Nephron (organoid): Measurements from ENCODE around the gene SH3RF3.

Experiments used
- H3K27ac Mint-ChIP-seq, 3 experiments: 2 replicates each; pipeline ENCODE4 v1.8.0; 2020; ENCODE audit warnings: mixed read lengths in 3 of 3, mild to moderate bottlenecking in 2 of 3, moderate library complexity in 1 of 3
- H3K27me3 Mint-ChIP-seq: 2 replicates; pipeline ENCODE4 v1.8.0; 2021; ENCODE audit warnings: low read depth, mild to moderate bottlenecking, moderate library complexity, mixed read lengths
- H3K36me3 Mint-ChIP-seq: 2 replicates; pipeline ENCODE4 v1.8.0; 2020; ENCODE audit warnings: low read depth, mixed read lengths
- H3K4me1 Mint-ChIP-seq: 2 replicates; pipeline ENCODE4 v1.8.0; 2020; ENCODE audit warnings: mixed read lengths
- H3K4me3 Mint-ChIP-seq, 3 experiments: 2 replicates each; pipeline ENCODE4 v1.8.0; 2020; ENCODE audit warnings: mild to moderate bottlenecking in 3 of 3, mixed read lengths in 3 of 3, moderate library complexity in 2 of 3
- H3K9me3 Mint-ChIP-seq: 2 replicates; pipeline ENCODE4 v1.8.0; 2020; ENCODE audit warnings: mixed read lengths
- TF ChIP-seq, protein P1 (sequence below), 3 experiments: fragments of 200-600 bp; sonication (generic); IDR thresholded peaks; one replicate each; pipeline ENCODE4 v1.5.0; 2021; ENCODE audit warnings: antibody characterized with exemption in 3 of 3; ENCODE audit not compliant: unreplicated experiment in 3 of 3

The SH3RF3 gene

DNA sequence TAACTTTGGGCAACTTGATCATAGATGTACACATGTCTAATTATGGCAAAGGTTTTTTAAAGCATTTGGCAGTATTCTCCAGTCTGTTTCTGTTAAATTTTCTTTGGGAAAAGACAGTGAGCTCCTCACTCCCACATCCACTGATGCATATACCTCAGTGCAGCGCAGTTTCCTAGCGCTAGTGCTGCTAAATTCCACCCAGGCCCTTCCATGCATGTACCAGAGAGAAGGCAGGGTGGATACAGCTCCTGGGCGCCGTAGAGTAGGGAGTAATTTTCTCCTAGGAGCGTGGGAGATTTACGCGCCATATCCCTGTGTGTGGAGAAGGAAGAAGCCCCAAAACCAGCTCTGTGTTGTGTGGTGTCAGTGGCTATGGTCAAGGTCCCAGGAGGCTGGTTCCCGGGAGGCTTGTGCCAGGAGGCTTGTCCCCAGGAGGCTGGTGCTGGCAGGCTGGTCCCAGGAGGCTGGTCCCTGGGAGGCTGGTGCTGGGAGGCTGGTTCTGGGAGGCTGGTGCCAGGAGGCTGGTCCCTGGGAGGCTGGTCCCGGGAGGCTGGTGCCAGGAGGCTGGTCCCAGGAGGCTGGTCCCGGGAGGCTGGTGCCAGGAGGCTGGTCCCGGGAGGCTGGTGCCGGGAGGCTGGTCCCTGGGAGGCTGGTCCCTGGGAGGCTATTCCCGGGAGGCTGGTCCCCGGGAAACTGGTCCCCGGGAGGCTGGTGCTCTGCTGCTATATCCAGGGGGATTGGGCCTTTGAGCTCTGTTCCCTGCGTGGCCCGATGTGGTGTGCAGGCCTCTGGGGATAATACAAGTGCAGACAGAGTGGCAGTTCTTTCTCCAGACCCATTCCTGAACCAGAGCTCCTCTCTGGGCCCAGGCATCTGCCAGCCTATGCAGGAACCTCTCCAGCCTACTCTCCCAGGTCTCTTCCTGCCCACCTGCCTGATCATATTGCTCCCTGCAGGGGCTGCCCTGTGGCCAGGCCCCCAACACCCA lies 323.6 kb downstream of the SH3RF3 start:
- TF ChIP-seq, protein P1, sequence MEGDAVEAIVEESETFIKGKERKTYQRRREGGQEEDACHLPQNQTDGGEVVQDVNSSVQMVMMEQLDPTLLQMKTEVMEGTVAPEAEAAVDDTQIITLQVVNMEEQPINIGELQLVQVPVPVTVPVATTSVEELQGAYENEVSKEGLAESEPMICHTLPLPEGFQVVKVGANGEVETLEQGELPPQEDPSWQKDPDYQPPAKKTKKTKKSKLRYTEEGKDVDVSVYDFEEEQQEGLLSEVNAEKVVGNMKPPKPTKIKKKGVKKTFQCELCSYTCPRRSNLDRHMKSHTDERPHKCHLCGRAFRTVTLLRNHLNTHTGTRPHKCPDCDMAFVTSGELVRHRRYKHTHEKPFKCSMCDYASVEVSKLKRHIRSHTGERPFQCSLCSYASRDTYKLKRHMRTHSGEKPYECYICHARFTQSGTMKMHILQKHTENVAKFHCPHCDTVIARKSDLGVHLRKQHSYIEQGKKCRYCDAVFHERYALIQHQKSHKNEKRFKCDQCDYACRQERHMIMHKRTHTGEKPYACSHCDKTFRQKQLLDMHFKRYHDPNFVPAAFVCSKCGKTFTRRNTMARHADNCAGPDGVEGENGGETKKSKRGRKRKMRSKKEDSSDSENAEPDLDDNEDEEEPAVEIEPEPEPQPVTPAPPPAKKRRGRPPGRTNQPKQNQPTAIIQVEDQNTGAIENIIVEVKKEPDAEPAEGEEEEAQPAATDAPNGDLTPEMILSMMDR (IDR thresholded peaks at IDR 0.05; ENCODE audit: unreplicated experiment in 3 of 3): no peak
- Mint-ChIP-seq H3K4me1 (peaks cover 20% of the 10 kb centered on the region), H3K9me3 (no peaks in the 10 kb centered on the region), H3K27me3 (peaks cover 10% of the 10 kb centered on the region), H3K36me3 (no peaks in the 10 kb centered on the region), H3K4me3 (no peak overlapping the region), H3K27ac (no peak overlapping the region)

DNA sequence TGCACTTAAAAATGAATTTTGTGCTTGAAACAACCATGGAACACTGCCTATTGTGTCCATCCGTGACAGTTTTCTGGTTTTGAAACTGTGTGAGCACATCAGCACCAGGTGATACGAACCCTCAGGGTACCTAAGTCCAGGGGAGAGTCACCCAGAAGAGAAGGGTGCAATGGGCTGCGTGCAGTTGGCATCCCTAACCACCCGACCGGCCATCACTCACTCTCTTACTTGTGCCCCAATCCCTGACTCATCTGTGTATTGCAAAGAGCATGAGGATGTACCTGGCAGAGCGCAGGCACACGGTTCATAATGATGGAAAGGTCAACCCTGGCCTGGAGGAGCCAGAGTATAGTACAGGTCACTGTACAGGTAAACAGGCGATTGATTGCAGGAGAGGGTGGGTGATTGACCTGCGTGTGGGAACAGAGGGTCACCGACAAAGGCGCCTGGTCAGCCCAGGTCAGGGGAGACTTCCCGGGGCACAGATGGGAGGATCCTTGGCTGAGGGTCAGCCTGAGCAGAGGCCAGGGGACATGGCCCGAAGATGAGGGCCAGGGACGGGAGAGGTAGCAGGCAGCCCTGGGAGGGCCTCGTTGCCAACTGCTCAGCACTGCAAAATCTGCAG lies 324.5 kb downstream of the SH3RF3 start:
- Mint-ChIP-seq H3K27ac (no peak overlapping the region), H3K27me3 (peaks cover 9% of the 10 kb centered on the region), H3K4me1 (peaks cover 18% of the 10 kb centered on the region), H3K4me3 (no peak overlapping the region), H3K9me3 (no peaks in the 10 kb centered on the region), H3K36me3 (no peaks in the 10 kb centered on the region)
- TF ChIP-seq, protein P1 (IDR thresholded peaks at IDR 0.05; ENCODE audit: unreplicated experiment in 3 of 3): no peak

DNA sequence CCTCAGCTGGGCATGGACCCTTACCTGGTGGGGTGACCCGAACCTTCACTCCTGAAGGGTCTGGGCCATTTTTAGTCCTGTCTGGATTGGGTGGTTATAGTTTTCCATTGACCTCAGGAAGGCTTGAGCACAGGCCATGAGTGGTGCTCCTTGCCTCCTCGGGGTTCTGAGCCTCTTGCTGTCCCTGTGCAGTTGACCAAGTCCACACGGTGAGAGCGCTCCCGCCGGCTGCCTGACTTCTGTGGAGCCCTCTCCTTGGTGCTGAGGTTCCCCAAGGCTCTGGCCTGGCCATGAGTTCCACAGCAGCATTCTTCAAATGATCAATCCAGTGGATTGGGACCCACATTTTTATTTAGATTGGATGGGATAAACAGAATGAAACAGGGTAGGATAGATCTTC lies 325.3 kb downstream of the SH3RF3 start:
- H3K4me1 Mint-ChIP-seq: peaks cover 18% of the 10 kb centered on the region
- no peak overlapping the region for H3K4me3 Mint-ChIP-seq
- H3K9me3 Mint-ChIP-seq: no peaks in the 10 kb centered on the region
- TF ChIP-seq, protein P1 (IDR thresholded peaks at IDR 0.05; ENCODE audit: unreplicated experiment in 3 of 3): no peak
- H3K27ac Mint-ChIP-seq: no peak overlapping the region
- H3K27me3 Mint-ChIP-seq: peaks cover 10% of the 10 kb centered on the region
- no peaks in the 10 kb centered on the region for H3K36me3 Mint-ChIP-seq

DNA sequence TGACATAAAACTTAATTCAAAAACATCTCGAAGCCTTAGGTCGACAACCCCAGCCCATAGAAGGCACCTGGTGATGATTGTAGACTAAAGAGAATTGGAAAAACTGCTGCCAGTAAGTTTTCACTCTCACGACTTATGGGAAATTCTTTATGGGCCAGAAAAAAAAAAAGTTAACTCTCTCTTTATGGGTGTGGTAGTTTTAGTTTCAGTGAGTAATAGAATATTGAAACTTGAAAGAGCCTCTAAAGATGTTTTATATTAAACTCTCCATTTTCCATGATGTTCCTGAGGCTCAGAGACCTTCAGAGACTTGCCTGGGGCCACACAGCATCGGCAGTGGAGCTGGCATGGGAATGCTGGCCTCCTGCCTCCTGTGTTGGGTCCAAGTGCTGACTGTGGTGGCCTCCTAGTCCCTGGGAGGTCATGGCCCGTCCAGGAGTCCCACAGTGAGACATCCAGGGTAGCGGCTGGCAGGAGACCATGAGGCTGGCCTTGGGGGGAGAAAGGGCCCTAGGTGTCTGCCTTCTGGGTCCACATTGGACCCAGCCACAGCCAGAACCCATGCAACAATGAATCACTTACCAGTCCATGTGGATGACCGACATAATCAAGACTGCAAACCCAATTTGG lies 325.9 kb downstream of the SH3RF3 start:
- Mint-ChIP-seq H3K4me1 (peaks cover 18% of the 10 kb centered on the region), H3K27me3 (peaks cover 14% of the 10 kb centered on the region), H3K9me3 (no peaks in the 10 kb centered on the region), H3K36me3 (no peaks in the 10 kb centered on the region), H3K4me3 (no peak overlapping the region), H3K27ac (no peak overlapping the region)
- TF ChIP-seq, protein P1 (IDR thresholded peaks at IDR 0.05; ENCODE audit: unreplicated experiment in 3 of 3): no peak

DNA sequence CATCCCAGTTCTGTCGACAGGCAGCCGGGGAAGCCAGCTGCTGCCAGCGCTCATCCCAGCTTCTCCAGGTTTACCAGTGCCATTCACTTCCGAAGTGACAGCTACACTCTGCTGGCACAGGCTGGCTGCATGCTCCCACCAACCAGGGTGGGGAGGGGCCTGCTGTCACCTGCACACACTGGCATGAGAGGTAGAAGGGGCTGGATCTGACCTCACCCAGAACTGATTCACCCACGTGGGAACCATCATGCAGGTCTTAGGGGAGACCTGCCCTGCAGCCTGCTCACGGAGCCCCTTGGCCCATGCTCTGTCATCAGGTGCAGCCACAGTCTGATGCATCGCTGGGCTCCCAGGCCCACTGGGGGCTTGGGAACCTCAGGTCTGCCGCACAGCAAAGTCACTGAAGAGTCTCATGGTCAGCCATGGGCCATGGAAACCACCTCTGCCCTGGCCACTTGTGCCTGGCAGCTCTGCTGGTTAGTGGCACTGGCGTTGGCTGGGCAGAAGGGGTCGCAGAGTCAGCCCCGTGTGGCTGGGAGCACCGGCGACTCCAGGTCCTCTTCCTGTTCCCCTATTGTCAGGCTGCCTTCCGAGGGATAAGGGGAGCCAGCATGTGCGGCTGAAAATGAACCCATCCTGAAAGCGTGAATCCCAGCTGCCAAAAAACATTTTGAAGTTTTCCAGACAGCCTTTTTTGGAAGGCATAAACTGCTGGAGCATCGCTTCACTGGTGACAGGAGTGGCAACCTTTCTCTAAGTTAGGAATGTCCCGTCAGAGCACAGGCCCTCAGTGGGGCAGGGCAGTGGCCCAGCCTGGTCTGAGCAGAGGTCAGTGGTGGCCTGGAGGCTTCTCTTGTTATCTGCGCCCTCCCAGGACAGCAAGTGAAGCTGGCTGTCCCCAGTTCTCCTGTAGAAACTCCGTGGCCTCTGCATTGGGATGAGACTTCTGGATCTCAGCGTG lies 327.0 kb downstream of the SH3RF3 start:
- peaks cover 20% of the 10 kb centered on the region for H3K27me3 Mint-ChIP-seq

More for the DNA sequence above, 327.0 kb downstream of the SH3RF3 start:
- H3K36me3 Mint-ChIP-seq: peaks cover 3% of the 10 kb centered on the region
- TF ChIP-seq, protein P1 (IDR thresholded peaks at IDR 0.05; ENCODE audit: unreplicated experiment in 3 of 3): no peak
- no peaks in the 10 kb centered on the region for H3K9me3 Mint-ChIP-seq
- H3K27ac Mint-ChIP-seq: no peak overlapping the region
- peaks cover 22% of the 10 kb centered on the region for H3K4me1 Mint-ChIP-seq
- H3K4me3 Mint-ChIP-seq: no peak overlapping the region
